ENCODE data around the gene B3GALNT1.

The B3GALNT1 gene

DNA sequence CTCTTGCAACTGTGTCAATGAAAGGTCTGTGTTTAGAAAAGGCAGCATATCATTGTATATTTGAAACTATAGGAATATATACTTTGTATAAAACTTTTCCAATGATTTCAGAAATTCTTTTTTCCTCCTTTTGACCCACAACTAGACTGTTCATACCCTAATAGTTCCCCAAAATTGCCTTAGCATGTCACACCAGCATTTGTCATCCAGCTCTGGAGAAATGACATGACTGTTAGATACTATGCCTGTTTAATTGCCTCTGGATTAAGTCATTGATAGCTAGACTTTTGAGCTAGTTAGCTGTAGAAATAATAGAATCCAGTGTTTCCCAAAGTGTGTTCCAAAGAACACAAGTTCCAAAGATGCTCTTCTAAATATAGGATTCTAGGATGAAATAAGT is 32.4 kb downstream of the B3GALNT1 start:
- no peak for DNase-seq

DNA sequence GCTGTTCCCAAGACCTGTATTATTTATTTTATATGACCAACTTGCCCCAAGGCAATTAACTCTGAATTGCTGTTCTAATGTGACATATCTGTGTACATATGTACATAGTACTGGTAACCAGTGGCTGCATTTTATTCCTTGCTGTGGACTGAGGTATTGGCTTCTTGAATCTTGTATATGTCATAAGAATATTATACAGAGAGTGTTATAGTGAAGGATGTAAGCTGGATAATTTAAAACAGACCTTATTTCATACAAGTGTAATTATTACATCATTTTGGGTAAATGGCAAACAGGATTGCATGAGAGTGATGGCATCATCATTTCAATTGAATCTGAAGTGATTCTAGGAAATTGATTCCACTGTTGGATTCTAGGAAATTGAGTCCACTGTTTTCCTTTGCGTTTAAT is 32.9 kb downstream of the B3GALNT1 start:
- no peak for DNase-seq

DNA sequence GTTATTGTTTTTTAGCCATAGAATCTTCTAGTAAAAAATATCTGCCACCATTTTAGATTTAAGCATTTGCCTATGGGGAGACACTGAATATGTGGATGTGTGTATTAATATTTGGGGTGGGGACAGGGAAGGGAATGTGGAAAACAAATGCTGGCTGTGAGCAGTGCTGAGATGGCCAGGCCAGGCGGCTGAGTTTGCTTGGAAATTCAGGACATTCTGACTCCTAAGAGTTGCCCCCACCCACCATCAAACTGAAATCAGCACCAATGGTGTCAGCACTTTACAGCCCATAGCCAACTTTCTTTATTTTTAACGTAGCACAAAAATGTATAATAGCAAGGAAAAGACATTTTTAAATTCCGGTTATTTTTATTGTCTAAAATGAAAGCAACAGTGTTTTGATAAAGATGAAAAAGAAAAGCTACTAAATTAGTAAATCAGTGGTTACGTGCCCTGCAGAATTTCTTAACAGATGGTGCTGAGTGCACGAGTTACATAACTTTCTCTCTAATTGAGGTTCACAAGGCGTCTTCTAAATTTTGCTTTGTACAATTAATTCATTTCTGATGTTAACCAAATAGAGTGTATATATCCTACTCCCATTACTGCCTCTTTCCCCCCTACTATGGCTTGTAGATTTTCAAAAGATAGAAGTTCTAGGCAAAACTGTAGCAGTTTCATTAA is 34.0 kb downstream of the B3GALNT1 start:
- no peak for DNase-seq

DNA sequence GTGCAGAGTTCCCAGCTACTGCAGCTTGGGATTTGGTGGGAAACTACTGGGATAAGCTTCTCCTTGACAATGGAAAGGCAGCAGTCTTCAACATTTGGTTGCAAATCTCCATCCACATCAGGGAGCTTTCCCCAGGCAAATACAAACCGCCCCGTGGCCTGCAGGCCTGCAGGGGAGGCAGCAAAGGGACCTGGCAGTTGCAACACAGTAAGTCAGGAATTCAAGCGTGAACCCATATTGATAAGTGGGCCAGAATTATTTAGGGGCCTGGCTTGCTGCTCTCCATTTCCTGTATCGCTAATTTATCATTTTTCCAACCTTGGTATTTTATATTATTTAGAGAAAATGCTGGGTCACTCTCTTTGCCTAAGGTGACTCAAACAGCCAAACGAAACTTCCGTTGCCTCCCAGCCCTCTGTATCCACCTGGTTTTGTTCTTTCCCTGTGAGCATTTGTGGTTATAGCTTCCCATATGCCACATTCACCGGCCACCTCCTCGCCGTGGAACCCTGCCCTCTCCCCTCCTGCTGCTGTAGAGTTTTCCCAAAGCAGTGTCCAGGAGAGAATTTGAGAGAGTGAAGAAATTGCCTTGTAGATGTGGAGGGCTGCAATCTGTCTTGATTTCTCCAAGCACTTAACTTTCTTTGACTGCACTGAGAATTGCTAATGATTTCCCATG is 34.8 kb downstream of the B3GALNT1 start:
- no peak for DNase-seq

DNA sequence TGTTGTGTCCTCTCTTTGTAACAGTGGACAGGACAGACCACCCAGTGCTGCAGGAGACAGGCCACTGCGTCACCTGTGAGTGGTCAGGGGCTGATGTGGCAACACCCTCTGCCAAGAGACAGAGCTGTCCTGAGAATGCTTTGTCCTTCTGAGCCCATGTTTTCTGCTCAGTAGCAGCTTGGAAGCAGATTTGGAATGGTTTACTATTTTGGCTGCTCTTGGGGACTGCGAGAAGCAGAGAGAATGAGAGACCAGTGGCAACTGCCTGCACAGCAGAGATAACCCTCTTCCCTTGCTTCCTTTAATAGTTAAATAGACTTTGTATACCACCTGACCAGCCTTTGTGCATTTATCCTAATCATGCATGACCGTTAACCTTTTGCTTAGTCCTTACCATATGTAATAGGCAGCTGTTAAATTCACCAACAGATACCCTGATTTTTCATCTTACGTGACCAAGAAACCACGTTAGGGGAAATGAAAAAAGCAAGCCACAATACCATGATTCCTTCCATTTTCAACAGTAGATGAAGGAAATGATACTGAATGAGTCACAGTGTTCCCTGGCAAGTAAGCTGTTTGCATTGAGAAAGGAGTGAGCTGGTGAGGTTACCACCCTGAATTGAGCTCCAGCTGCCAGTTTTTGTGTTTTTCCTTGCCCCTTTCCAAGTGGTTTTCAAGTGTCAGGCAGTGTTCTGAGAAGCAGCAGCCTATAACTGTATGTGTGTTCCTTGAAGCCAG is 35.5 kb downstream of the B3GALNT1 start:
- DNase-seq: no peak

DNA sequence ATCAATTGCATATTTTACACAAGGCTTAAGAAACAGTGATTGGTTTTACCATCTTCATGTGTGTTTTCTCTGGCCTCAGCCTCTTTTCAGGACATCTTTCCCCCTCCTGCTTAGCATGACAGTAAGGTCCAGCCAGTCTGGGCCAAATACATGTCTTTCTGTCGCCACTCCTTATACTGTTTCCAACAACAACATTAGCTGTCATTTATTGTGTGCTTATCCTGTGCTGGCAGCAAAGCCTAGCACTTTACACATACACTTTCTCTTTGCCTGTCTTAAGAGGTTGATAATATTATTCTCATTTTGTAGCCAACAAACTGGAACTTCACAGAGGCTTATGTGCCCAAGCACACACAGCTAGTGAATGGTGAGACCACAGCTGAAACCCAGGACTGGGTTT is 37.8 kb downstream of the B3GALNT1 start:
- no peak for DNase-seq

DNA sequence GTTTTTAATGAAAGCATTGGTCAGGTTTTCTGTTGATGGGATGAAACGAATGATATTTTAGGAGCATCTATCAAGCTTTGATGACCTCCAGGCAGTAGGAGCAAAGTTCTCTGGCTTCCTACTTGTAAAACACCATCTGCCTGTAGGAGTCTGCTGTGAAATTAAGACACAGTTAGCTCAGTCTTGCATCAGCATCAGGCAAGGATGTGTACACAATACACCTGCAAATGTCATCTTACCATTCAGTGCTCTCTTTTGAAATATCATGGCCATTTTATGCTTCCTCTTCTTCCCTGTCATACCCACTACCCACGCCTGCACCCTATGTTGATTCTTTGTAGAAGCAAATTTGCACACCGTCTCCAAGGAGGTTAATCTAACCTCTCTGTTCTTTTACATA is 38.2 kb downstream of the B3GALNT1 start:
- no peak for DNase-seq

DNA sequence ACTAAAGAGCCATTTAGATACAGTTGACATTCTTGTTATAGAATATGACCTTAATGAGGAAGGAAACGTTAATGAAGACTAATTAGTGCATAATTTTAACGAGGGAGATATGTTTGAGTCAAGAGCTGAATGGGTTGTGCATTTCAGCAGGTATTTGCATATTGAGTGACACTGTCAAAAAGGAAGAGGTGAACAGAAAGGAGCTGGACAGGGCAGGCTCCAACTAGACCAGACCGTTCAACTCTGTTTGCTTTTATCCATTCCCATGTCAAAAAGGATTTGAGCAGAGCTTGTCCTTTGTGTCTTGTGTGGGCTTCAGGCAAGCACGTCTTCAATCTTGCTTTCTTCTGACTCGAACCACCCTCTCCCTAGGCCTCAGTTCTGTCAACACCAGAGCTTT is 40.7 kb downstream of the B3GALNT1 start:
- DNase-seq: no peak

DNA sequence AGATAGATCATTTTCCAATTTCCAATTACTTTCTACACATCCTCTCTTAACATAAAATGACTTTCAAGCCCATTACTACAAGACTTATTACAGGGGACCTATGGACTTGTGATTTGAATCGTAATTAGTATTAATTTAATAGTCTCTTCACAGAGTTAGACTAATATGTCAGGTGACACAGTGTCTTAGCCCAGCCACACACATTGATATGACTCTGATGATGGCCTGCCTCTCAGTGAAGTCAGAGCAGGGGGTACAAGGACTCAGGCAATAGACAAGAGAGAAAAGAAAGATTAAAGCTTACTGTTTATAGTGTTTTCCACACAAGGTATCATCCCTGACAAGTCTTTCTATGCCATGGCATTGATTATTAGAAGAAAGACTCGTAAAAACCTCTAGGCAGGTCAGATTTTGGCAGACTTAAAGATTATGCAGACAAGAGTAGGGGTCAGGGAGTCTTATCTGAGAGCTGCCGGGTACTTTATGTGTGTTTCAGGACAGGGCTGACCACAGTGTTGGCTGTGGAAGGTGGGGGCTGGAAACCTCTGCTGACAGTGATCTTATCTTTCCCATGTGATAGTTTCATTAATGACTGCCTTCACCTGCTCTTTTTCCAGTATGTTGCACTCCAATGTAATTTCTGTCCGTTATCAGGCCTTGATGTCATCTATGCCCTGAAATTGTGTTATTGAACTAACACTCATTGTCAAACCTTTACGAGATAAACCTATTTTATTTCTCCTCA is 50.1 kb downstream of the B3GALNT1 start:
- DNase-seq: no peak

DNA sequence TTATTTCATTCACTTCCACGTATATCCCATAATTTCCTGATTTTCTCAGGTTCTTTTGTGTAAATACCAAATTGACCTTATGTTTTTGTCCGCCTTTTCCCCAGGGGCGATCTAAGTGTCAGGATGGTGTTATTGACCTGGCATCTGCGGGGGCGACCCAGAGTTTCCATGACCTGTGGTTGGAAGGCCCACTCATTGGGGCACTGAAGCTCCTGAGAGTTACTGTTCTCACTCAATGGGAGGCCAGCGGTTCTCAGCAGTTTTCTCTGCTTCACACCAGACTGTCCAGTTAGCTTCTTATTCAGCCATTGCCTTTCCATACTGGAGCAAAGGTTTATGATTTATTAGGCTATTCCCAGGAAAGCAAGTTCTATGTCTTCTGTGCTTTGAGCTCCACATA is 53.3 kb downstream of the B3GALNT1 start:
- DNase-seq: no peak

DNA sequence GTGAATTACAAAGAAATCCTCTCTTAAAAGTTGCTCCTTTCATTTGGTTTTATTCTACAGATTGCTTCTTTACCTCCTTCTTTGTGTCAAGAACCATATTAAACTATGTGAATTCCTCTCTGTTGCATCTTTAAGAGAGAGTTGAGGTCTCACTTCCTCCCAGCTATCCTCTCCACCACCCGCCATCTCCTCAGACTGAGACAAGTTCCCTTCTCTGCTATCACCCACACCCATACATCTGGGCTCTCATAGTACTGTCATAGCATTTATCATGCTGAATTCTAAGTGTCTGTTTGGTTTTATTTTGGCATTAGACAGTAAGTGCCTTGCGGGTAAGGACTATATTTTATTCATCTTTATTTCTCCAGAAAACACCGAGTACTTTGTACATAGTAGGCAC is 54.2 kb downstream of the B3GALNT1 start:
- DNase-seq: no peak

DNA sequence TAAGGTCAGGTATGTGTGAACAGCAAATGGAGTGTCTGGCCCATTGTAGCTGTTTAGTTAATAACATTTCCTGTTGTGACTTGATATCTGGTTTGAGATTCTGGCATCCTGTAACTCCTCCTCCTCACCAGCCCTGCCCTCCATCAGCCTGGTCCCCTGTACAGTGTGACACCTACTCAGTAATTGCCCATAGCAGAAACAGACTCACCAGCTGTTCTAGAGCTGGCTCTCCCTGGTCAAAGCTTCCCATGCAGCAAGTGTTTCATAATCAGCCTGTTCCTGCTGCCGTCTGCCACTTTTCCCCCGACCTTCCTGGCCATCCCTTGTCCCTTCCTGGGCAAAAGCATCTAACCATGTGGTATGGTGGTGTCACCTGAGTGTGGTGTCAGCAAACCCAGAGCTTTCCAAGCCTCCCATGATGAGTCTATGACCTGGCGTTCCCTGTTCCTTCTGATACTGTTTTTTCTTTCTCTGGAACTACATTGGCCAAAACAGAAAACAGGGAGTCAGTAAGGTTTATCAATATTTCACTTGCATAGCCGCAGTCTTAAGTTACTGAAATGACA is 55.4 kb downstream of the B3GALNT1 start:
- no peak for DNase-seq

DNA sequence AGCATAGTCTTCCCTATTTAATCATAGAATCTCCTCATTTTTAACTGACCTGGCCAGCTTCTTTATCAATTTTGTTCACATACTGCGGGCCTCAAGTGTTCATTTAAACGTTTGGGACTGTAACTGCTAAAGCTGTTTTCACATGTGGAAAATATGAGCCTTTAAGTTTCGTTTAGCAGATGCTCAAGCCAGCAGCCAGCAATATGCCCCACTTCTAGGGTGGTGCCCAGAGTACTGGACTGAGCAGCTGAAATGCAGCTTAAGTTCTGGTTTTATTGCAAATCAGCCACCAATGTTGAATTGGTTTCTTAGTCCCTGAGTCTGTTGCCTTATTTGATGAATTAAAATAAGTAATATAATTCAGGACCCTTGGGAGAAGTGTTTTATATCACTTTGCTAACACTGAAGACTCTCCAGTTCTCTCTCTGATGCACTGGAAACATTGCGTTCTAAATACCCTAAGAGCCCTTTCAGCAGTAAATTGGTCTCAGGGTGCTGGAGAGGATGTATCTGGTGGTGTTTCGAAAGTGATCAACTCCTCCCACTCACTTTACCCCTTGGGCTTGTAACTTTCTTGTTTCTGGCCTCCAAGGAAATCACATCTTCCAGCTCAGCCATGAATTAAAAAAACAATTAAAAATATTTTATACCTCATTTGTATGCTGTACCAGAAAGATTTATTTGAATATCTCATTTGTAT is 61.7 kb downstream of the B3GALNT1 start:
- no peak for DNase-seq

DNA sequence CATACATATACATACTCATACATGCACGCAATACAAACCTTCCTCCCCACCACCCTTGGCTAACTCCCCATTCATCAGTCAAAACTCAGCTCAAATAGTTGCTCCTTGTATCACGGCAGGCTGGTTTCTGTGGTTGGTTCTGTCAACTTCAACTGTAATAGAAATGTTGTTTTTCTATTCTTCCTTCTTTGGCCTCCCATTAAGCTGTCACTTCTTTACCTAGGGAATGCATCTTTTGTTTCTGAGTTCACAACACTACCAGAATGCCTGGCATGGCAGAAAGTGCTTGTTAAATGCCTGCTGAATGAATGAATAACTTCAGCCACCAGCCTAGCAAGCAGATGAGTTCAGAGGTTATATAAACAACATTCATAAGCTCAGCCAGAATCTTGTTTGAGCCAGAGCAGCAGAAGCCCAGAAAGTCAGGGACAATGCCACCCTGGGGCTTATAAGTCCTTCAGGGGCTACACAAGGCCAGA is 63.1 kb downstream of the B3GALNT1 start:
- DNase-seq: no peak

DNA sequence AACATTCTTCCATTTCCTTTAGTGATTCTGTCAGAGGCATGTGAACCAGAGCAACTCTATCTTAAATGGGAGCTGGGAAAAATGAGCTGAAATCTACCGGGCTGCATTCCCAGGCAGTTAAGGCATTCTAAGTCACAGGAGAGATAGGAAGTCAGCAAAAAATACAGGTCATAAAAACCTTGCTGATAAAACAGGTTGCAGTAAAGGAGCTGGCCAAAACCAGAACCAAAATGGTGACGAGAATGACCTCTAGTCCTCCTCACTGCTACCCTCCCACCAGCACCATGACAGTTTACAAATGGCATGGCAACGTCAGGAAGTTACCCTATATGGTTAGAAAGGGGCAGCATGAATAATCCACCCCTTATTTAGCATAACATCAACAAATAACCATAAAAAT is 66.4 kb downstream of the B3GALNT1 start:
- no peak for DNase-seq

DNA sequence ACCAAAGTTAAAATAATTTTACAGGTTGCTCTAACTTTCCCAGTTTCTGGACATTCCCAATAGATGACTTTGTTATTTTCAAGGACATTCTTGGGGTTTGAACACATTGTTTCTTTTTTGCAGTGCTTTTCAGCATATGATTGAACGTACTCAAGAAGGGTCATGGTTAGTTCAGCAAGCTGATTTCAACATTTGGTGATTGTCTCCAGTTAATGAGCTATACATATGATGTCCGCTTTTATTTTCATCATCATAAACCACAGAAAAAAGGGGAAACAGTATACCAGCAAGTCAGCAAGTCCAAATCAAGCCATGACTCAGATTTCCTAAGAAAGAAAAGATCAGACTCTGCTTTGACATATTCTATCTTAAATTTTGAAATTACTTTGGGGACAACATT is 69.4 kb downstream of the B3GALNT1 start:
- no peak for DNase-seq

DNA sequence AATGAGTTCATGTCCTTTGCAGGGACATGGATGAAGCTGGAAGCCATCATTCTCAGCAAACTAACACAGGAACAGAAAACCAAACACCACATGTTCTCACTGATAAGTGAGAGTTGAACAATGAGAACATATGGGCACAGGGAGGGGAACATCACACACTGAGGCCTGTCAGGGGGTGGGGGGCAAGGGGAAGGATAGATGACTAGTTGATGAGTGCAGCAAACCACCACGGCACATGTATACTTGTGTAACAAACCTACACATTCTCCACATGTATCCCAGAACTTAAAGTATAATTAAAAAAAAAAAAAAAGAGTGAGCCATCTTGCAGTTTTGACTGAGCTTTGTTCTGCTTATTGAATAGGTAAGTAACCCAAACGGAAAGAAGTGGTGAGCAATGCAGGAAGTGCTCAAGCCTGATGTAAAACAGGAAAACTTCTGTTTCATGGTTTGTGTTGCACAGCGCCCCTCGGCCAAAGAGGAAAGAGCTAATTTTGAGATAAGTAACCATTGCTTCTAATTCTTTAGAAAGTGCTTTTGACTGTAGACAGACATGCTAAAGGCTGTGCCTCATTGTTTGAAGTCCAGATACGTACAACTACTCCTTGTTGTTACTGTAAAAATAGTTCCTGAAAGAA is 70.1 kb downstream of the B3GALNT1 start:
- peak; percentile 1 for DNase-seq
